Frontal cortex (tissue), 4 donors: Measurements from ENCODE around the gene RGS3. TPM values are rescaled to one million over a fixed set of nuclear protein-coding genes. Genes with fewer than 3 reads are reported as not detected.
"Not testable (repeated sequence)": the region's sequence is repeated elsewhere in the genome, so short reads cannot be mapped to it uniquely, and the experiment has no call there.

Experiments used
- DNase-seq, 2 donors: peaks; one replicate each; pipeline ENCODE4 v3.0.0; 2012; ENCODE audit warnings: low spot score in 2 of 2
- FAIRE-seq: peaks from 2 replicates; lab custom pipeline; 2012; peaks lifted over from hg19 to GRCh38; lab: Jason Lieb, UNC
- total RNA-seq: library from RNA; depleted of rRNA; stranded (reverse); fragments of >200 nt; gene quantifications from one replicate; pipeline ENCODE4 v1.2.3, GENCODE V29; 2014
- donor health status: control.
- donor health status: control.
- donor health status: control.

The RGS3 gene
- total RNA-seq, 1 donor from 2014 or later, result 11.4 TPM

GRCh38 chr9:113638897-113639296 is 175.4 kb downstream of the RGS3 start:
- DNase-seq (no peak), FAIRE-seq (no peak)

- DNase-seq, FAIRE-seq: not testable (repeated sequence)
Observed at GRCh38 chr9:113639411-113639970, 176.0 kb downstream of the RGS3 start.

- no peak for DNase-seq
- no peak for FAIRE-seq
Observed at GRCh38 chr9:113640418-113640817, 176.9 kb downstream of the RGS3 start.

- FAIRE-seq (no peak), DNase-seq (no peak)
Observed at GRCh38 chr9:113641100-113641885, 177.8 kb downstream of the RGS3 start.

- DNase-seq (no peak), FAIRE-seq (no peak)
Observed at GRCh38 chr9:113644321-113644720, 180.8 kb downstream of the RGS3 start.

- FAIRE-seq, result no peak
- no peak for DNase-seq
Observed at GRCh38 chr9:113645227-113645977, 181.9 kb downstream of the RGS3 start.

- no peak for DNase-seq
- FAIRE-seq, result no peak
Observed at GRCh38 chr9:113645978-113646253, 182.4 kb downstream of the RGS3 start.

GRCh38 chr9:113646491-113646890 is 183.0 kb downstream of the RGS3 start:
- DNase-seq (no peak), FAIRE-seq (no peak)

Other genes with a start within 250 kb of the RGS3 start
- 9.8 TPM for gene FKBP15, start 242.4 kb upstream of the RGS3 start, total RNA-seq
- 7.3 TPM for gene SLC31A1, start 242.2 kb upstream of the RGS3 start, total RNA-seq
- gene CDC26, start 188.2 kb upstream of the RGS3 start, total RNA-seq, result 14.3 TPM
- 23.6 TPM for gene PRPF4, start 188.1 kb upstream of the RGS3 start, total RNA-seq
- gene RNF183, start 160.4 kb upstream of the RGS3 start, total RNA-seq, result not detected
- gene WDR31, start 123.5 kb upstream of the RGS3 start, total RNA-seq, result 2.4 TPM
- under 0.01 TPM for gene BSPRY, start 114.2 kb upstream of the RGS3 start, total RNA-seq
- 9.0 TPM for gene HDHD3, start 86.7 kb upstream of the RGS3 start, total RNA-seq
- 11.4 TPM for gene ALAD, start 62.4 kb upstream of the RGS3 start, total RNA-seq
- gene POLE3, start 53.1 kb upstream of the RGS3 start, total RNA-seq, result 39.5 TPM
- 1.2 TPM for gene C9orf43, start 53.0 kb upstream of the RGS3 start, total RNA-seq